Hypothalamus (tissue), 51 donors: ENCODE measurements around the gene GRAMD4.
"Not testable (repeated sequence)": the region's sequence is repeated elsewhere in the genome, so short reads cannot be mapped to it uniquely, and the experiment has no call there.

Experiments used
- DNase-seq, 51 donors: peaks; one replicate each; lab custom pipeline; 2025; lab: John Stamatoyannopoulos, UW

GRAMD4 gene

DNA sequence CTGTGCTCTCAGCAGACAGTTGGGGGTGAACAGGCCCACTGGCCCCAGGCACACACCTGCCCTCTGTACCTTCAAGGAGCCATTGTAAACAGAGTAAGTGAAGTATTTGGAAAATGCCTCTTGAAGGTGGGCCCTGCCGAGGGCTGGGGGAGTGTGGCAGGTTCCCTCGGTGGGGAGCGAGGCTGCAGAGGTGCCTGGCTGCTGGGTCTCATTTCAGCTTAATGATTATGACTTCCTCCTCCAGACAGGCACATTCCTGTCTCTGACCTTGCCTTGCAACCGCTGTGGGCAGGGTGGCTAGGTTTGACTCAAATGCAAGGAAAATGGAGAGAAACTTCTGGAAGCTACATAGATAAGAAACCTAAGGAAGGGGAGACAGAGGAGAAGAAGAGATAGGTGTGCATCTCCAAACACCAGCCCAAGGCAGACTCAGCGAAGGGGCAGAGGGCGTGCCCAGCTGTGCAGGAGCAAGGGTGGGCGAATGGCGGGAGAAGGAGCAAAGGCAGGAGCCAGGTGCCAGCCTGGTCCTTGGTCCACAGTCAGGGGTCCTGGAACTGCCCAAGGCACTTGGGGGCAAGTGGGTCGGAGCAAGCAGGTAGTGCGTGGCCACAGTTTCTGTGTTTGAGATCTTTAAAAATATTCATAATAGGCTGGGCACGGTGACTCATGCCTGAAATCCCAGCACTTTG lies 14.0 kb downstream of the GRAMD4 start:
- DNase-seq, result no peak

DNA sequence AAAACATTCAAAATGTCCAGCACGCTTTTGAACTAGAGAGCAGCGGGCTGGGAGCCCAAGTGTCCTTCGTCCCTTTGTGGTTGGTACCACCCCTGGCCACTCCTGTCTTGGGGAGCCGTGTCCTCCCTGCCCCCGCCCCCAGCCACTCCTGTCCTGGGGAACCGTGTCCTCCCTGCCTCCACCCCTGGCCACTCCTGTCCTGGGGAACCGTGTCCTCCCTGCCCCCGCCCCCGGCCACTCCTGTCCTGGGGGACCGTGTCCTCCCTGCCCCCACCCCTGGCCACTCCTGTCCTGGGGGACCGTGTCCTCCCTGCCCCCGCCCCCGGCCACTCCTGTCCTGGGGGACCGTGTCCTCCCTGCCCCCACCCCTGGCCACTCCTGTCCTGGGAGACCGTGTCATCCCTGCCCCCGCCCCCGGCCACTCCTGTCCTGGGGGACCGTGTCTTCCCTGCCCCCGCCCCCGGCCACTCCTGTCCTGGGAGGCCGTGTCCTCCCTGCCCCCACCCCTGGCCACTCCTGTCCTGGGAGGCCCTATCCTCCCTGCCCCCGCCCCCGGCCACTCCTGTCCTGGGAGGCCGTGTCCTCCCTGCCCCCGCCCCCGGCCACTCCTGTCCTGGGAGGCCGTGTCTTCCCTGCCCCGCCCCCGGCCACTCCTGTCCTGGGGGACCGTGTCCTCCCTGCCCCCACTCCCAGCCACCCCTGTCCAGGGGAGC lies 14.9 kb downstream of the GRAMD4 start:
- peak in 1 of 51 donors; percentile 28 for DNase-seq

DNA sequence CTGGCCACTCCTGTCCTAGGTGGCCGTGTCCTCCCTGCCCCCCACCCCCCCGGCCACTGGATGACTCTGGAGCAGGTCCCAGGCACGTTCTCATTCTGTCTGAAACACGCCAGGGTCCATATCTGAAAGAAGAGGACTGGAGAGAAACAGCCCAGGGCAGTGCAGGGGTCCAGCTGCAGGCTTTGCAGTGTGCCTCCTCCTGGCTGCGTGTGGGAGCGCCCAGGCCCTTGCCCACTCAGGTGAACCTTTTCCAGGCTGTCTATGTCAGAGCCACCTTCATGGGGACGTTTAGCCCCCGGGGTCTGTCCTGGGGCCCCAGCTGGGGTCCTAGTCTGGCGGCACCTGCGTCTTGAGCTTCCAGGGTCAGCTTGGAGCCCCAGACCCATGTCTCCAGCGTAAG lies 15.6 kb downstream of the GRAMD4 start:
- no peak for DNase-seq

DNA sequence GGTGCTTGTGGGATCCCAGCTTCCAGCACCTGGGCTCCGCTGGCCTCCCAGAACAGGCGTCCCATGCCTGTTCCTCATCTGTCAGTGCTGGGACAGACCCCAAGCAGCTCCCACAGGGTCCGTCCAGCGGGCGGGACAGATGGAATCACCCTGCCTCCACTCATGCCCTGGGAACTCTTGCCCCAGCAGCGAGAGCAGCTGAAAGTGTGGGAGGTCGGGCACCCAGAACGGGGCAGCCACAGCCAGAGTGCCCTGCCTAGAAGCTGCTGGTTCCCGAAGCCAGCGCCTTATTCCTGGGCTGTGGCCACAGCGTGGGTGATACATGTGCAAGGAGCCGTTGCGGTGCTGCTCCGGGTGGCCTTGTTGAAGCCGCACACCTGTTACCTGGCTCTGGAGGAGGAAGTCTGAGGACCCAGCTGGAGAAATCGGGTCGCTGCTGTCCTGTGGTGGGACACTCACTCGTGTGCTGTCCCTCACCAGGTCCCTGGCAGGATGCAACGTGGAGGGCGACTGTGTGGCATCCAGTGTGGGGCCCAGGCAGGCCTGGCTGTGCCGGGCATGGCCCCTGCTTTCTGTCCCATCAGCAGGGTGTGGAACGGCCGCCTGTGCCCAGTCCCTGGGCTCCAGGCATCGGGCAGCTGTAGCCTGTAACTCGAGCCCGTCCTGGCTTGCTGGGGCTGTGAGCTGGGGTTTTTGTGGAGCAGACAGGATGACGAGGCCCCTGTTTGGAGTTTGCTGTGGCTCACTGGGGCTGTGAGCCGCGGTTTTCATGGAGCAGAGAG lies 16.2 kb downstream of the GRAMD4 start:
- no peak for DNase-seq

DNA sequence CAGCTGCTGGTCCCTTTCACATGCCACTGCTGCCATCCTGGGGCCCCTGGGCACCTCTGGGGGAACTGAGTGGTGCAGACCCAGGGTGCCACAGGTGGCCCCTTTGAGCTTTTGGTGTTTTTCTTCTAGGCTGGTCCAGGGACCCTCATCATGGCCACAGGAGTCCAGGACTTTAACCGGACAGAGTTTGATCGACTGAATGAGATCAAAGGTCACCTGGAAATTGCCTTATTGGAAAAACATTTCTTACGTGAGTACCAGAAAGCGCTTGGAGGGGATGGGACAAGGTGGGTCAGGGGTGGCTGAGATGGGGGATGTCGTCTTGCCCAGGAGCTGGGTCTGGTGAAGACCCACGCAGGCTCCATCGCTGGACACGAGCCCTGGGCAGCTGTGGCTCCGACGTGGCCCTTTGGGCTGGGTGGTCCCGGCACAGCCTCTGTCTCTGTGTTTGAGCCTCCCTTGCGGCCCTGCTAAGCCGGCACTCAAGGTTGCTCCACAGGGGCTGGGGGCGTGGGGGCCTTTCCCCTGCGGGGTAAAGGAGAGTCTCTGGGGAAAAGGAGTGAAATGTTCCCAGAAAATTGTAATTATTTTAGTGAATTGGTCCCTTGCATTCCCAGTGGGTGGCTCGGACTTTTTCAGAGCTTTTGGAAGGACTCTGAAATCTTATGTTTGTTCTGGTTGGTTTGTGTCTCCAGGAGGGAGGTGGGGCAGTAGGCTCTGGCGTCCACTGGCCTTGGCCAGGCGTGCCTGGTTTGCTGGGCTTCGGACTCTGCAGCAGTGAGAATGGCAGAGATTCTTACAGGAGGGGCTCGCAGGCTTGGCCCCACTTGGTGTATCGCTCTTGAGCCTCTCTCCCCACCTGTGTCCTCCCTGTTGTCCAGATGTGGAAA lies 17.8 kb downstream of the GRAMD4 start:
- peak in 3 of 51 donors; percentile 17 to 27 (median 20) for DNase-seq

DNA sequence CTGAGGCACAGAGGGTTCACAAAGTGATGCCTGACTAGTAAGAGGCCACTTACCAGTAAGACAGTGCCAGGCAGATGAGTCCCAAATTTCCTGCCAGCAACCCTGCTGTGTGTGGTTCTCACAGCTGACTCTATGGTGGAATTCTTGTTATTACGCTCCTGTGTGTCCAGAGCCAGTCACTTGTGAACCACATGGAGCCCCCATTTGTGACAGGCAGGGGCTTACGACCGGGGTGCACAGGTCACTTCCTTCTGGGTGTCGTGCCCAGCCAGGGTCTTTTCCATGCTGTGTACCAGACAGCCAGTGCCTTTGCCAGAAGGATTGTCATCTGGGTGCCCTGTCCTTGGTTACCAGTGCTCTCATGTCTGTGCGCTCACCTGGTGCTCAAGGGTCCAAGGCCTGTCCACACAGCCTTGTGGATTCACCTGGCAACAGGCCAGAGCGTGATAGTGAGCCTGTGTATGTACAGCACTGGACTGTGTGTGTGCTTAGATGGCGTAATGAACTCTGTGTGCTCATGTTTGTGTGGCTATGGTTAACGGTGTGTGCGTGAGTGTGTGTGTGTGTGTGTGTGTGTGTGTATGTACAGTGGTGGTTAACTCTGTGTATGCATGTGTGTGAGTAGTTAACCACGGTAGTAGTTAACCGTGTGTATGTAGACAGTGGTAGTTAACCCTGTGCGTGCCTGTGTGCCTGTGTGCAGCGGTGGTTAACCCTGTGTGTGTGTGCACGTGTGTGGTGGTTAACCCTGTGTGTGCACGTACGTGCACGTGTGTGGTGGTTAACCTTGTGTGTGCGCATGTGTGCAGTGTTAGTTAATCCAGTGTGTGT lies 18.6 kb downstream of the GRAMD4 start:
- no peak for DNase-seq

DNA sequence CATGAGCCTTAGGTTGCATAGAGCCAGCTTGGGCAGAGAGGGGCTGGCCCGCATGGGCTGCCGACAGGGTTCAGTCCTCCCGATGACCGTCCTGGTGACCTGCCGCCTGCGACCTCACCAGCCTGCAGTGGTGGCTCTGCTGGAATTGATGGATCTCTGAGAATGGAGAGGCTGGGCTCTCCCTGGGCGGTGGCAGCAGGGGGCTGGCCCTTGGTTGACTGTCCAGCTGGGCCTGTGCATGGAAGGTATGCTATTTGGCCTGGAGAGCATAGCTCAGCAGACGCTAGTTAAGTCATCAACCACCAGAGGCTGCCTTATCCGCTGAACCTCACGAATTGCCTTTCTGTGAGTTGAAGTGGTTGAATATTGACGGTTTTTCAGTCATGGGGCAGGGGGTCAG lies 19.7 kb downstream of the GRAMD4 start:
- no peak for DNase-seq

DNA sequence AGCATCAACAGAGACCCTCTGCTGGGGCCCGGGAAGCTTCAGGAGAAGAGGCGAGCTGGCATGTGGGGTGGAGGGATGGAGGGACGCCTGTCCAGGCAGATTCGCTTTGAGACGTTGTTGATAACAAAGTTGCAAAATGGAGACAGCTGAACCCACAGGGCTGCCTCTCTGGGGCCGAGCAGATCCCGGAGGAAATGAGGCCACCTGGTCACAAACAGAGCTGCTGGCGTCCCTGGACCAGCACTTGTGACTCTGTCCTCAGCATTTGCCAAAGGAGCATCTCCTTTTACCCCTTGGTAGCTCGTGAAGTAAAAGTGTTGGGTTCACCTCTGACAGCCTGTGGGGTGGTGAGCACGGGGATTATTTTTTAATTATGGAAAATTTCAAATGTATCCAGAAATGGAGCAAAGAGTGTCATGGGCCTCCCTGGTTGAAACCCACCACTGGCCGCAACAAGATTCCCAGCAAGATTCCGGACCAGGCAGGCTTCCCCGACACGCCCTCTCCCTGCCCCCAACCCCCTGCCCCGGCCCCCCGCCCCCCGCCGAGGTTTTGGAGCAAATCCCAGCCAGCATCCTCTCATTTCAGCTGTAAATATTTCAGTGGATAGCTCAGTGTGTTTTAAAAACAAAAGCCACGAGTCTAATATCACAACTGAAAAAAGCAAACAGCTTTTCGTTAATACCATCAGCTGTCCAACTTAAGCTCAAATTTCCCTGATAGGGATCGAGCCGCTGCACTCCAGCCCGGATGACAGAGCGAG lies 20.3 kb downstream of the GRAMD4 start:
- no peak for DNase-seq

DNA sequence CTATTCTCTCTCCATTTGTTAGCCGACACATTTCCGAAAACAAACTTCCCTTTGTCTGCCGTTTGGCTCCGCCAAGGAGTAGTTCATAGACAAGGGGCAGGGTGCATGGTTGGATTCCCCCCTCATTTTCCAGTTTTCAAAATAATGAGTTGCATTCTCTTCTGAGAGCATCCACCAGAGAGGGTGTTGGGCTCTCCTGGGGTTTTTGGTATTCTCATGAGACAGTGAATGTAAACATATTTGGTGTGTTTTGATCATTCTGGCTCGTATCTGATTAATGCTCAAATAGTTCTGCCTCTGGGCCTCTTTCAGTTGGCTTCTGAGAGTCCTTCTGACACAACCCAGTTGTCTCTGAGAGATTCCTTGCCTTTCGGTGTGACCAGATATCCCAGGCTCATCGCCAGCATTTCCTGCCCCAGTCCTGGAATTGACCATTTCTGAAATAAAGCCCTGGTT lies 21.7 kb downstream of the GRAMD4 start:
- DNase-seq, result no peak

DNA sequence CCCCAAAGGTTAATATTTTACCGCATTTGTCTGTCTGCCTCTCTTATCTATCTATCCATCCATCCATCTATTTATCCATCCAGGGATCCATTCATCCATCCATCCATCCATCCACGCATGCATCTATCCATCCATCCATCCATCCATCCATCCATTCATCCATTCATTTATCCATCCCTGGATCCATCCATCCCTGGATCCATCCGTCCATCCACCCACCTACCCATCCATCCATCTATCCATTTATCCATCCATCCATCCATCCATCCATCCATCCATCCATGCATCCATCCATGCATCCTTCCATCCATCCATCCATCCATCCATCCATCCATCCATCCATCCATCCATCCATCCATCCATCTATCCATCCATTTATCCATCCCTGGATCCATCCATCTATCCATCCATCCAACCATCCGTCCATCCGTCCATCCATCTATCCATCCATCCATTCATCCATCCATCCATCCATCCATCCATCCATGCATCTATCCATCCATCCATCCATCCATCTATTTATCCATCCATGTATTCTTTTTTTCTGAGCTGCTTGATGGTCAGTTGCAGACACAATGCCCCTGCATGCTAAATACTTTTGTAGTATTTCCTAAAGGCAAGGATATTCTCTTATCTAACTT lies 22.8 kb downstream of the GRAMD4 start:
- DNase-seq, result not testable (repeated sequence)

DNA sequence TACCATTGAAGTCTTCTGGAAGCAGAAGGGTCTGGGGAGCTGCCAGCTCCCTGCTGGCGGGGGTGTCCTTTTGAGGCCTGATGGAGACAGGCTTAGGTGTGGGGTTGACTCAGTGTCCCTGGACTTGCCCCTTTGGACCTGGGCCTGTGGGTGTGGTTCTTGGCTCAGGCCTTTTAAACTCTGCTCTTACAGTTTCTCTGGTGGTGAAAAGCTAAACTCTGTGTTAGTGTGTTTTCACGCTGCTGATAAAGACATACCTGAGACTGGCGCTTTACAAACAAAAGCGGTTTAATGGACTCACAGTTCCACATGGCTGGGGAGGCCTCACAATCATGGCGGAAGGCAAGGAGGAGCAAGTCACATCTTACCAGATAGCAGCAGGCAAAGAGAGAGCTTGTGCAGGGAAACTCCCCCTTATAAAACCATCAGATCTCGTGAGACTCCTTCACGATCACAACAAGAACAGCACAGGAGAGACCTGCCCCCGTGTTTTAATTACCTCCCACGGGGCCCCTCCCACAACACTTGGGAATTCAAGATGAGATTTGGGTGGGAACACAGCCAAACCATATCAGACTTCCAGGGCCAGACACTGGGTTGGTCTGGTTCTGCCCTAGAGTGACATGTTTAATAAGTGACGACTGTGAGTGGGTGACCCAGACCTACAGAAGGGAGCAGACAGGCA lies 26.5 kb downstream of the GRAMD4 start:
- no peak for DNase-seq

DNA sequence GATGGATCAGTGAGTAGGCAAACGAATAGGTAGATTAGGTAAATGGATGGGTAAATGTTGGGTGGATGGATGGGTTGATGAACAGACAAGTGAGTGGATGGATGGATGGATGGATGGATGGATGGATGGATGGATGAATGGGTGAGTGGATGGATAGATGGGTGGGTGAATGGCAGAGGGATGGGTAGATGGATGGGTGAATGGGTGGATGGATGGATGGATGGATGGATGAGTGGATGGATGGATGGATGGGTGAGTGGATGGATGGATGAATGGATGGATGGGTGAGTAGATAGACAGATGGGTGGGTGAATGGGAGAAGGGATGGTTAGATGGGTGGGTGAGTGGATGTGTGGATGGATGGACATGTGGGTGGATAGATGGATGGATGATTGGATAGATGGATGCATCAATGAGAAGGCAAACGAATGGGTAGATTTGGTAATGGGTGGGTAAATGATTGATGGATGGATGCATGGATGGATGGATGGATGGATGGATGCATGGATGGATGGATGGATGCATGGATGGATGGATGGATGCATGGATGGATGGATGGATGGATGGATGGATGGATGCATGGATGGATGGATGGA lies 28.1 kb downstream of the GRAMD4 start:
- DNase-seq, result not testable (repeated sequence)

DNA sequence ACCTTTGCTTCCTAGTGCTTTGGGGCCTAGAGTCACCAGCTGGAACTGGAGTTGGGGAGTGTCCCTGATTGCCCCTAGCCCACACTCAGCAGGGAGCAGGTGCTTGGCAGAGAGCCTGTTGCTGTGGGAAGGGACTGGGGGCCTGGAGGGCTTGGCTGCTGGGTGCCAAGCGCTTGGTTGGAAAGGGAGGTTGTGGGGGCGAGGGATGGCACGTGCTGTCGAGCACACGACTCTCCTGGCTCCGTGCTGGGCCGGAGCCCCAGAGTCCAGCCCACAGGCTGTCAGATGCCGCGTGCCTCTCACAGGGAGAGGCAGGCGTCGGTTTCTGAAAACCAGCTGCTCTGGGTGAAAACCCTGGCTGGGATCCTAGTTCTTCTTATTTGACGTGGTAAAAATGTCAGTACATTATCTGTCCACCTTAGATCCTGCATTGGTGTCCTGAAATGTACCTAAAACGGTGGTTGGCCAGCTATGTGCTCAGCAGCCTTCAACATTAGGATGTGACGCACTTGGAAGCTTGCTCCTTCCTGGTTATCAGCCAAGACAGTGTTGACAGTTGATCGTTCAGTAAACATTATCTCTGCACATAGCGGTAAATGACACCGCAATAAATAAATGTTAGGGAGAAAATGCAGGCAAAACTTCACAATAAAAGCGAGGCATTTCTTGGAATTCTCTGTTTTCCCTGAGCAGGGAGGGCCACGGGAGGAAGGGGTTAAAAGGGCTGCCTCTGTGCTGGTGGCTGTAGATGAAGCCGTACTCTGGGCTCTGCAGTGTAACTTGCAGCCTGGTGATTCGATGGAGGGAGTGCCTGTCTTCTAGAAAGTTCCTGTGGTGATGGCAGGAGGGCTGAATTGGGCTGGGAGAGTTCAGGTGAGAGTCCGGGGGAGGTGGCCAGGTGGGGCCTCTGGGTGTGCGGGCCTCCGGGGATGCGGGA lies 29.2 kb downstream of the GRAMD4 start:
- DNase-seq, result peak in 3 of 51 donors; percentile 22 to 43 (median 27)

DNA sequence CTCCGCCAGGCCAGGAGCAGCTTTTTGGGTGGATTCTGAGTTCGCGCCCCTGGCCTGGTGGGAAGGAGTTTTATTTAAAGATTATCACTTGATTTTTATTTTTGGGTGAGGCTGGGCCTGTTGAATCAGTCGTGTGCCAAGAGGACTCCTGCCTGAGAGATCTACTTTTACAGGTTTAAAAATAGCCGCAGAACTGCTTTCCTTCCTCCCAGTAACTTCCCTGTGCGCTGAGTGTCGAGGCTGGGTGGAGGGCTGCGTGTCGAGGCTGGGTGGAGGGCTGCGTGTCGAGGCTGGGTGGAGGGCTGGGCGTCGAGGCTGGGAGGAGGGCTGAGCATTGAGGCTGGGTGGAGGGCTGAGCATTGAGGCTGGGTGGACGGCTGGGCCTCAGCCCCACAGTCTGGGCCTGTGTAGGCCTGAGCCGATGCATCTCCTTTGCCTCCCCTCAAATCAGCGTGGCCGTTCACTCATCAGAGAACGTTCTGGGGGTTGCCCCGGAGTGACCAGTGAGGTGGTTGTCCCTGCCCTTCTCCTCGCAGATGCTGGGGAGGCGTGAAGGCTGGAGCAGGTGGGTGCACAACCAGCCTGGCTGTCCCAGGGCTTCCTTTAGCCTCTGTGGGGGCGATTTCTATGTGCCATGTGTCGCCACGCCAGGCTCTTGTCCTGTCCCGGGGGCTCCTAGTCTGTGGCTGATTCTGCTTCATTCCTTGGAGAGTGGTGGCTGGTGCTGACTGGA lies 30.1 kb downstream of the GRAMD4 start:
- no peak for DNase-seq

DNA sequence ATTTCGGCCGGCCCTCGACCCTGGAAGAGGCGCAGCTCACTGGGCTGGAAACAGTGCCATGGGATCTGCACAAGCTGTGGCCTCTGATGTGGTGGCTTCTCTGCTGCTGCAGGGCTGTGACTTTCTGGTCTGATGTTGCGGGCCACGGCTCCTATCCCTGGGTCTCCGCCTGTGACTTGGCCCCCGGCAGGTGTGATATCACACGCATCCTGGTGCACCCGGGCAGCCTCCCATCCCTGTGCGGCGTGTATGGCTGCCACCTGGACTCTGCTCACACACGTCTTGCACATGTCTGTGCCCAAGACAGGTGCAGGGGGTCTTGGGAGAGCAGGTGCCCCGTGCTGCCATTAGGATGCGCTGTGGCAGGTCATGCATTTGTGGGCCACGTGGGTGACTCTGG lies 31.1 kb downstream of the GRAMD4 start:
- DNase-seq, result no peak
